Measurements from ENCODE around the gene BLTP3B.
"Not testable (repeated sequence)": the region's sequence is repeated elsewhere in the genome, so short reads cannot be mapped to it uniquely, and the experiment has no call there.

Gene BLTP3B

GRCh38 chr12:100185361-100185894 lies 42.8 kb upstream of the BLTP3B start:
- TF ChIP-seq, protein P1, sequence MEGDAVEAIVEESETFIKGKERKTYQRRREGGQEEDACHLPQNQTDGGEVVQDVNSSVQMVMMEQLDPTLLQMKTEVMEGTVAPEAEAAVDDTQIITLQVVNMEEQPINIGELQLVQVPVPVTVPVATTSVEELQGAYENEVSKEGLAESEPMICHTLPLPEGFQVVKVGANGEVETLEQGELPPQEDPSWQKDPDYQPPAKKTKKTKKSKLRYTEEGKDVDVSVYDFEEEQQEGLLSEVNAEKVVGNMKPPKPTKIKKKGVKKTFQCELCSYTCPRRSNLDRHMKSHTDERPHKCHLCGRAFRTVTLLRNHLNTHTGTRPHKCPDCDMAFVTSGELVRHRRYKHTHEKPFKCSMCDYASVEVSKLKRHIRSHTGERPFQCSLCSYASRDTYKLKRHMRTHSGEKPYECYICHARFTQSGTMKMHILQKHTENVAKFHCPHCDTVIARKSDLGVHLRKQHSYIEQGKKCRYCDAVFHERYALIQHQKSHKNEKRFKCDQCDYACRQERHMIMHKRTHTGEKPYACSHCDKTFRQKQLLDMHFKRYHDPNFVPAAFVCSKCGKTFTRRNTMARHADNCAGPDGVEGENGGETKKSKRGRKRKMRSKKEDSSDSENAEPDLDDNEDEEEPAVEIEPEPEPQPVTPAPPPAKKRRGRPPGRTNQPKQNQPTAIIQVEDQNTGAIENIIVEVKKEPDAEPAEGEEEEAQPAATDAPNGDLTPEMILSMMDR (IDR thresholded peaks at IDR 0.05; ENCODE audit: low read depth, low read length) = no peak
- H3K4me3 ChIP-seq (ENCODE audit: low read depth, low read length) = no peak overlapping the region
- in situ Hi-C loops (cut with HindIII; ENCODE audit: low sequenced_read_pairs) = no loop called here
- DNase-seq (ENCODE audit: low read depth, low spot score) = no peak

DNA sequence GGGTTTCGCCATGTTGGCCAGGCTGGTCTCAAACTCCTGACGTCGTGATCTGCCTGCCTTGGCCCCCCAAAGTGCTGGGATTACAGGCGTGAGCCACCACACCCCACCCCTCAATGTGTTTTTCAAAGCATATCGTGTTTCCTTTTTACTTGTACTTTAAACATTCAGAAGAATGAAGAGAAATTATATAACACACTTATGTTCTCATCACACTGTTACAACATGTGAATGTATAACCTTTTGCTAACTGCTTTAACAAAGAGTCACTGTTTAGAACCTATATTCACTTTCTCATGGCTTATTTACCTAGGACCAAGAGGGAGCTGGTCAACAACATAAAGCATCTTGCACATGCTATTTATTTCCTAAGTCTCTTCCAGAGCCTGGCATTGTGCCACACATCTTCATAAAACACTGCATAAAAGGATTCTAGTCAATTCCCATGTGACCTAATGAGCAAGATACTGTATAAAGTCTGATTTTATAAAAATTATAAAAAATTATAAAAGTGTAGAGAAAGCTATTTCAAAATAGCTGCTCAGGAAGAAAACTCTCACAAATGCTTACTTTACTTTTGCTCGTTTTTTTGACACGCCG lies 42.0 kb upstream of the BLTP3B start:
- in situ Hi-C loops (cut with HindIII; ENCODE audit: low sequenced_read_pairs) = no loop called here
- TF ChIP-seq, protein P1 (IDR thresholded peaks at IDR 0.05; ENCODE audit: low read depth, low read length) = no peak
- DNase-seq (ENCODE audit: low read depth, low spot score) = no peak
- H3K4me3 ChIP-seq (ENCODE audit: low read depth, low read length) = no peak overlapping the region

GRCh38 chr12:100179252-100179651 lies 36.6 kb upstream of the BLTP3B start:
- in situ Hi-C loops (cut with HindIII; ENCODE audit: low sequenced_read_pairs) = no loop called here
- DNase-seq (ENCODE audit: low read depth, low spot score) = no peak
- no peak overlapping the region for H3K4me3 ChIP-seq (ENCODE audit: low read depth, low read length)
- TF ChIP-seq, protein P1 (IDR thresholded peaks at IDR 0.05; ENCODE audit: low read depth, low read length) = no peak

DNA sequence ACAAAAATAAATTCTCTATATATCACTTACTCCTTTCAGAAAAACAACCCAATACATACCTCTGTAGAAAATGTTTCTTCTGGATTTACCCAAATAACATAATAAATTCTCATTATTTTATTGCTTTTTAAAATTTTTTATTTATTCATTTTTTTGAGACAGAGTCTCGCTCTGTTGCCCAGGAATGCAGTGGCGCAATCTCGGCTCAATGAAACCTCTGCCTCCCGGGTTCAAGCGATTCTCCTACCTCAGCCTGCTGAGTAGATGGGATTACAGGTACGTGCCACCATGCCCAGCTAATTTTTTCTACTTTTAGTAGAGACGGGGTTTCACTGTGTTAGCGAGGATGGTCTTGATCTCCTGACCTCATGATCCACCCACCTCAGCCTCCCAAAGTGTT lies 33.8 kb upstream of the BLTP3B start:
- H3K4me3 ChIP-seq (ENCODE audit: low read depth, low read length); DNase-seq (ENCODE audit: low read depth, low spot score); in situ Hi-C loops (cut with HindIII; ENCODE audit: low sequenced_read_pairs): not testable (repeated sequence)

GRCh38 chr12:100174495-100174894 lies 31.8 kb upstream of the BLTP3B start:
- H3K4me3 ChIP-seq (ENCODE audit: low read depth, low read length) = no peak overlapping the region
- TF ChIP-seq, protein P1 (IDR thresholded peaks at IDR 0.05; ENCODE audit: low read depth, low read length) = no peak
- no peak for DNase-seq (ENCODE audit: low read depth, low spot score)
- in situ Hi-C loops (cut with HindIII; ENCODE audit: low sequenced_read_pairs) = no loop called here

- H3K4me3 ChIP-seq (ENCODE audit: low read depth, low read length) = no peak overlapping the region
- no peak for DNase-seq (ENCODE audit: low read depth, low spot score)
- in situ Hi-C loops (cut with HindIII; ENCODE audit: low sequenced_read_pairs) = no loop called here
- TF ChIP-seq, protein P1 (IDR thresholded peaks at IDR 0.05; ENCODE audit: low read depth, low read length) = no peak
Measured at GRCh38 chr12:100173111-100173510, 30.4 kb upstream of the BLTP3B start.

- H3K4me3 ChIP-seq (ENCODE audit: low read depth, low read length) = no peak overlapping the region
- in situ Hi-C loops (cut with HindIII; ENCODE audit: low sequenced_read_pairs) = no loop called here
- no peak for DNase-seq (ENCODE audit: low read depth, low spot score)
- TF ChIP-seq, protein P1 (IDR thresholded peaks at IDR 0.05; ENCODE audit: low read depth, low read length) = no peak
Measured at GRCh38 chr12:100171248-100171647, 28.6 kb upstream of the BLTP3B start.

Data from astrocyte of the spinal cord (primary cell).